ENCODE results near the gene SLC9A9.
"Not testable (repeated sequence)": the region's sequence is repeated elsewhere in the genome, so short reads cannot be mapped to it uniquely, and the experiment has no call there.

SLC9A9 gene

GRCh38 chr3:143707848-143708247 is 140.4 kb downstream of the SLC9A9 start:
- H3K36me3 Mint-ChIP-seq (ENCODE audit: low read depth): no peaks in the 10 kb centered on the region
- no peak overlapping the region for H3K27ac Mint-ChIP-seq
- H3K4me3 Mint-ChIP-seq: no peak overlapping the region
- H3K27me3 Mint-ChIP-seq: no peaks in the 10 kb centered on the region
- intact Hi-C loops (cut with micrococcal nuclease): no loop called here
- no peaks in the 10 kb centered on the region for H3K4me1 Mint-ChIP-seq (ENCODE audit: low read depth)
- H3K9me3 Mint-ChIP-seq: no peaks in the 10 kb centered on the region

- Mint-ChIP-seq H3K4me3 (no peak overlapping the region), H3K27me3 (no peaks in the 10 kb centered on the region), H3K36me3 (ENCODE audit: low read depth) (no peaks in the 10 kb centered on the region), H3K9me3 (no peaks in the 10 kb centered on the region), H3K4me1 (ENCODE audit: low read depth) (no peaks in the 10 kb centered on the region), H3K27ac (no peak overlapping the region)
- intact Hi-C loops (cut with micrococcal nuclease): no loop called here
These were observed 147.8 kb downstream of the SLC9A9 start for GRCh38 chr3:143700431-143700975.

- intact Hi-C loops (cut with micrococcal nuclease): no loop called here
- no peak overlapping the region for H3K4me3 Mint-ChIP-seq
- no peaks in the 10 kb centered on the region for H3K27me3 Mint-ChIP-seq
- no peaks in the 10 kb centered on the region for H3K9me3 Mint-ChIP-seq
- no peak overlapping the region for H3K27ac Mint-ChIP-seq
- H3K36me3 Mint-ChIP-seq (ENCODE audit: low read depth): no peaks in the 10 kb centered on the region
- H3K4me1 Mint-ChIP-seq (ENCODE audit: low read depth): no peaks in the 10 kb centered on the region
These were observed 148.8 kb downstream of the SLC9A9 start for GRCh38 chr3:143699424-143699823.

GRCh38 chr3:143698682-143699303 is 149.5 kb downstream of the SLC9A9 start:
- H3K27me3 Mint-ChIP-seq: no peaks in the 10 kb centered on the region
- H3K36me3 Mint-ChIP-seq (ENCODE audit: low read depth): no peaks in the 10 kb centered on the region
- H3K9me3 Mint-ChIP-seq: no peaks in the 10 kb centered on the region
- no peaks in the 10 kb centered on the region for H3K4me1 Mint-ChIP-seq (ENCODE audit: low read depth)
- no peak overlapping the region for H3K27ac Mint-ChIP-seq
- H3K4me3 Mint-ChIP-seq: no peak overlapping the region
- intact Hi-C loops (cut with micrococcal nuclease): no loop called here

GRCh38 chr3:143697975-143698374 is 150.3 kb downstream of the SLC9A9 start:
- intact Hi-C loops (cut with micrococcal nuclease): no loop called here
- no peaks in the 10 kb centered on the region for H3K4me1 Mint-ChIP-seq (ENCODE audit: low read depth)
- no peaks in the 10 kb centered on the region for H3K36me3 Mint-ChIP-seq (ENCODE audit: low read depth)
- H3K27ac Mint-ChIP-seq: no peak overlapping the region
- no peaks in the 10 kb centered on the region for H3K9me3 Mint-ChIP-seq
- no peaks in the 10 kb centered on the region for H3K27me3 Mint-ChIP-seq
- no peak overlapping the region for H3K4me3 Mint-ChIP-seq

GRCh38 chr3:143695333-143695732 is 152.9 kb downstream of the SLC9A9 start:
- H3K4me3 Mint-ChIP-seq; H3K9me3 Mint-ChIP-seq; H3K36me3 Mint-ChIP-seq (ENCODE audit: low read depth); intact Hi-C loops (cut with micrococcal nuclease); H3K4me1 Mint-ChIP-seq (ENCODE audit: low read depth); H3K27me3 Mint-ChIP-seq; H3K27ac Mint-ChIP-seq: not testable (repeated sequence)

- intact Hi-C loops (cut with micrococcal nuclease): no loop called here
- Mint-ChIP-seq H3K4me1 (ENCODE audit: low read depth) (no peaks in the 10 kb centered on the region), H3K27ac (no peak overlapping the region), H3K27me3 (no peaks in the 10 kb centered on the region), H3K4me3 (no peak overlapping the region), H3K9me3 (no peaks in the 10 kb centered on the region), H3K36me3 (ENCODE audit: low read depth) (no peaks in the 10 kb centered on the region)
These were observed 154.8 kb downstream of the SLC9A9 start for GRCh38 chr3:143693506-143693905.

GRCh38 chr3:143686638-143687197 is 161.6 kb downstream of the SLC9A9 start:
- Mint-ChIP-seq H3K4me3 (no peak overlapping the region), H3K36me3 (ENCODE audit: low read depth) (no peaks in the 10 kb centered on the region), H3K27ac (no peak overlapping the region), H3K27me3 (no peaks in the 10 kb centered on the region), H3K9me3 (no peaks in the 10 kb centered on the region), H3K4me1 (ENCODE audit: low read depth) (no peaks in the 10 kb centered on the region)
- intact Hi-C loops (cut with micrococcal nuclease): no loop called here

GRCh38 chr3:143685491-143685890 is 162.8 kb downstream of the SLC9A9 start:
- H3K27ac Mint-ChIP-seq: no peak overlapping the region
- intact Hi-C loops (cut with micrococcal nuclease): no loop called here
- H3K36me3 Mint-ChIP-seq (ENCODE audit: low read depth): no peaks in the 10 kb centered on the region
- H3K9me3 Mint-ChIP-seq: no peaks in the 10 kb centered on the region
- no peaks in the 10 kb centered on the region for H3K4me1 Mint-ChIP-seq (ENCODE audit: low read depth)
- H3K27me3 Mint-ChIP-seq: no peaks in the 10 kb centered on the region
- no peak overlapping the region for H3K4me3 Mint-ChIP-seq

GRCh38 chr3:143677430-143677829 is 170.8 kb downstream of the SLC9A9 start:
- Mint-ChIP-seq H3K27ac (no peak overlapping the region), H3K36me3 (ENCODE audit: low read depth) (no peaks in the 10 kb centered on the region), H3K27me3 (no peaks in the 10 kb centered on the region), H3K4me3 (no peak overlapping the region), H3K9me3 (no peaks in the 10 kb centered on the region), H3K4me1 (ENCODE audit: low read depth) (peaks cover 5% of the 10 kb centered on the region)
- intact Hi-C loops (cut with micrococcal nuclease): loop anchor here (10.0 kb wide), 2 partner anchors 243 to 623 kb away; no protein-coding TSS in a partner anchor

GRCh38 chr3:143676747-143677146 is 171.5 kb downstream of the SLC9A9 start:
- intact Hi-C loops (cut with micrococcal nuclease): loop anchor here (10.0 kb wide), 2 partner anchors 242 to 622 kb away; no protein-coding TSS in a partner anchor
- Mint-ChIP-seq H3K36me3 (ENCODE audit: low read depth) (no peaks in the 10 kb centered on the region), H3K4me1 (ENCODE audit: low read depth) (peaks cover 5% of the 10 kb centered on the region), H3K27me3 (no peaks in the 10 kb centered on the region), H3K4me3 (no peak overlapping the region), H3K9me3 (no peaks in the 10 kb centered on the region), H3K27ac (no peak overlapping the region)

- Mint-ChIP-seq H3K27me3 (no peaks in the 10 kb centered on the region), H3K9me3 (no peaks in the 10 kb centered on the region), H3K4me1 (ENCODE audit: low read depth) (peaks cover 5% of the 10 kb centered on the region), H3K4me3 (no peak overlapping the region), H3K36me3 (ENCODE audit: low read depth) (no peaks in the 10 kb centered on the region), H3K27ac (no peak overlapping the region)
- intact Hi-C loops (cut with micrococcal nuclease): loop anchor here (10.0 kb wide), 2 partner anchors 241 to 621 kb away; no protein-coding TSS in a partner anchor
These were observed 172.2 kb downstream of the SLC9A9 start for GRCh38 chr3:143676021-143676420.

- no peaks in the 10 kb centered on the region for H3K27me3 Mint-ChIP-seq
These were observed 173.9 kb downstream of the SLC9A9 start for GRCh38 chr3:143674100-143674968.

More at GRCh38 chr3:143674100-143674968, 173.9 kb downstream of the SLC9A9 start:
- H3K27ac Mint-ChIP-seq: no peak overlapping the region
- intact Hi-C loops (cut with micrococcal nuclease): loop anchor here (5.0 to 10.0 kb wide), 3 partner anchors 240 to 620 kb away; no protein-coding TSS in a partner anchor
- no peaks in the 10 kb centered on the region for H3K9me3 Mint-ChIP-seq
- H3K36me3 Mint-ChIP-seq (ENCODE audit: low read depth): no peaks in the 10 kb centered on the region
- no peak overlapping the region for H3K4me3 Mint-ChIP-seq
- peaks cover 5% of the 10 kb centered on the region for H3K4me1 Mint-ChIP-seq (ENCODE audit: low read depth)
